Measurements from ENCODE around the gene MAGED2.

MAGED2 gene

GRCh38 chrX:54799046-54799445, 8.5 kb upstream of the MAGED2 start:
- TF ChIP-seq TCF12 (IDR thresholded peaks at IDR 0.05; ENCODE audit: low read depth) = no peak
- no peak for TF ChIP-seq NFIC (IDR thresholded peaks at IDR 0.05)
- TF ChIP-seq YY1 (IDR thresholded peaks at IDR 0.05; ENCODE audit: low read depth) = no peak
- no peak for TF ChIP-seq EP300 (IDR thresholded peaks at IDR 0.05; ENCODE audit: borderline replicate concordance)
- no peak for TF ChIP-seq TAF1 (IDR thresholded peaks at IDR 0.05; ENCODE audit: low read depth)
- TF ChIP-seq RAD21 (IDR thresholded peaks at IDR 0.05; ENCODE audit: low read depth) = no peak
- no peak for TF ChIP-seq EGR1 (IDR thresholded peaks at IDR 0.05)
- no peak for TF ChIP-seq ZBTB7A (IDR thresholded peaks at IDR 0.05; ENCODE audit: low read depth)
- no peak for TF ChIP-seq MAX (IDR thresholded peaks at IDR 0.05)
- no peak for TF ChIP-seq USF1 (IDR thresholded peaks at IDR 0.05)
- TF ChIP-seq CREB1 (IDR thresholded peaks at IDR 0.05; ENCODE audit: low read depth) = no peak
- TF ChIP-seq CEBPB (IDR thresholded peaks at IDR 0.05) = no peak

GRCh38 chrX:54808109-54808604, 612 bp downstream of the MAGED2 start:
- TF ChIP-seq FOXM1 (IDR thresholded peaks at IDR 0.05; ENCODE audit: borderline replicate concordance, low read depth) = no peak
- TF ChIP-seq ZBTB7A (IDR thresholded peaks at IDR 0.05; ENCODE audit: low read depth) = 0 out of 2 replicates have a peak, but pooled peaks have one; percentile 10

- TF ChIP-seq CEBPB (IDR thresholded peaks at IDR 0.05) (no peak), ZBTB7A (IDR thresholded peaks at IDR 0.05; ENCODE audit: low read depth) (0 out of 2 replicates have a peak, but pooled peaks have one; percentile 5), FOXM1 (IDR thresholded peaks at IDR 0.05; ENCODE audit: borderline replicate concordance, low read depth) (no peak), MAX (IDR thresholded peaks at IDR 0.05) (0 out of 2 replicates have a peak, but pooled peaks have one; percentile 27), TEAD4 (IDR thresholded peaks at IDR 0.05) (no peak), EP300 (IDR thresholded peaks at IDR 0.05; ENCODE audit: borderline replicate concordance) (no peak)
These were observed 1.3 kb downstream of the MAGED2 start for GRCh38 chrX:54808605-54809483.

GRCh38 chrX:54810532-54810931, 3.0 kb downstream of the MAGED2 start:
- no peak for TF ChIP-seq USF1 (IDR thresholded peaks at IDR 0.05)
- TF ChIP-seq CEBPB (IDR thresholded peaks at IDR 0.05) = no peak
- TF ChIP-seq REST (IDR thresholded peaks at IDR 0.05; ENCODE audit: low read depth) = no peak
- TF ChIP-seq EGR1 (IDR thresholded peaks at IDR 0.05) = no peak
- no peak for TF ChIP-seq YY1 (IDR thresholded peaks at IDR 0.05; ENCODE audit: low read depth)
- no peak for TF ChIP-seq FOXM1 (IDR thresholded peaks at IDR 0.05; ENCODE audit: borderline replicate concordance, low read depth)
- TF ChIP-seq TCF12 (IDR thresholded peaks at IDR 0.05; ENCODE audit: low read depth) = no peak
- no peak for TF ChIP-seq CREB1 (IDR thresholded peaks at IDR 0.05; ENCODE audit: low read depth)
- no peak for TF ChIP-seq TEAD4 (IDR thresholded peaks at IDR 0.05)
- TF ChIP-seq EP300 (IDR thresholded peaks at IDR 0.05; ENCODE audit: borderline replicate concordance) = no peak
- TF ChIP-seq TAF1 (IDR thresholded peaks at IDR 0.05; ENCODE audit: low read depth) = no peak
- TF ChIP-seq RAD21 (IDR thresholded peaks at IDR 0.05; ENCODE audit: low read depth) = no peak
- no peak for TF ChIP-seq NFIC (IDR thresholded peaks at IDR 0.05)
- TF ChIP-seq MAX (IDR thresholded peaks at IDR 0.05) = no peak
- TF ChIP-seq ZBTB7A (IDR thresholded peaks at IDR 0.05; ENCODE audit: low read depth) = no peak

- TF ChIP-seq FOXM1 (IDR thresholded peaks at IDR 0.05; ENCODE audit: borderline replicate concordance, low read depth) (no peak), USF1 (IDR thresholded peaks at IDR 0.05) (no peak), NFIC (IDR thresholded peaks at IDR 0.05) (no peak), MAX (IDR thresholded peaks at IDR 0.05) (no peak), REST (IDR thresholded peaks at IDR 0.05; ENCODE audit: low read depth) (no peak), EP300 (IDR thresholded peaks at IDR 0.05; ENCODE audit: borderline replicate concordance) (no peak), CREB1 (IDR thresholded peaks at IDR 0.05; ENCODE audit: low read depth) (no peak), TEAD4 (IDR thresholded peaks at IDR 0.05) (no peak), CEBPB (IDR thresholded peaks at IDR 0.05) (no peak), RAD21 (IDR thresholded peaks at IDR 0.05; ENCODE audit: low read depth) (no peak), TAF1 (IDR thresholded peaks at IDR 0.05; ENCODE audit: low read depth) (no peak), YY1 (IDR thresholded peaks at IDR 0.05; ENCODE audit: low read depth) (no peak), TCF12 (IDR thresholded peaks at IDR 0.05; ENCODE audit: low read depth) (no peak), EGR1 (IDR thresholded peaks at IDR 0.05) (no peak), ZBTB7A (IDR thresholded peaks at IDR 0.05; ENCODE audit: low read depth) (no peak)
These were observed 3.8 kb downstream of the MAGED2 start for GRCh38 chrX:54811301-54811885.
